MG63 (cell line): ENCODE data around the gene AAK1. TPM values are rescaled to one million over a fixed set of nuclear protein-coding genes. Genes with fewer than 3 reads are reported as not detected.

Experiments
- DNase-seq: peaks from one replicate; pipeline ENCODE4 v3.0.0-alpha.2; 2020
- H3K27me3 ChIP-seq: fragments of 250-450 bp; sonication (Bioruptor Pico); 2 replicates; pipeline ENCODE4 v1.5.1; 2020; ENCODE audit warnings: mild to moderate bottlenecking, moderate library complexity
- H3K36me3 ChIP-seq: fragments of 250-450 bp; sonication (Bioruptor Pico); 2 replicates; pipeline ENCODE4 v1.5.1; 2020; ENCODE audit warnings: mild to moderate bottlenecking, moderate library complexity
- H3K4me3 ChIP-seq: fragments of 250-450 bp; sonication (Bioruptor Pico); 2 replicates; pipeline ENCODE4 v1.5.1; 2020; ENCODE audit warnings: mild to moderate bottlenecking, moderate library complexity
- H3K9me3 ChIP-seq: fragments of 250-450 bp; sonication (Bioruptor Pico); 2 replicates; pipeline ENCODE4 v1.5.1; 2020; ENCODE audit warnings: mild to moderate bottlenecking, moderate library complexity
- total RNA-seq: library from RNA; depleted of rRNA; stranded (reverse); fragments of >200 nt; shearing (Covaris generic); gene quantifications from 2 replicates; pipeline ENCODE4 v1.2.3, GENCODE V29; 2014; ENCODE audit warnings: low replicate concordance

AAK1 gene
- total RNA-seq, 1 experiment from 2014 or later: 9.4 TPM

DNA sequence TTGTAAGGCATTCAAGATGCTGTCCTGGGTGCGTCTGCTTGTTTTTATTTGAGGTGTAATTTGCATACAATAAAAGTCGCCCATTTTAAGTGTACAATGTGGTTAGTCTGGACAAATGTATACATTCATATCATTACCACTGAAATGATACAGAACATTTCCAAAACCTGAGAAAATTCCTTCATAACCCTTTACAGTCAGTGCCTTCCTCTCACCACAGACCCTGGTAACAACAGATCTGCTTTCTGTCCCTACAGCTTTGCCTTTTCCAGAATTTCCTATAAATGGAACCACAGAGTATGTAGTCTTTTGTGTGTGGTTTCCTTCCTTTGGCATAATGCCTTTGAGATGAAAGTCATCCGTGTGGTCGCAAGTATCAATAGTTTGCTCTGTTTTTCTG is 160.5 kb downstream of the AAK1 start:
- no peak overlapping the region for H3K4me3 ChIP-seq
- H3K27me3 ChIP-seq: no peaks in the 10 kb centered on the region
- no peak for DNase-seq
- no peaks in the 10 kb centered on the region for H3K9me3 ChIP-seq
- H3K36me3 ChIP-seq: peaks cover 2% of the 10 kb centered on the region; the same call in 1 of the 2 replicates

- Histone ChIP-seq H3K36me3 (peaks cover 2% of the 10 kb centered on the region; the same call in 1 of the 2 replicates), H3K4me3 (no peak overlapping the region), H3K9me3 (no peaks in the 10 kb centered on the region), H3K27me3 (no peaks in the 10 kb centered on the region)
- no peak for DNase-seq
Measured at GRCh38 chr2:69482471-69482870, 161.1 kb downstream of the AAK1 start.

GRCh38 chr2:69481421-69481820 is 162.1 kb downstream of the AAK1 start:
- no peaks in the 10 kb centered on the region for H3K9me3 ChIP-seq
- no peak for DNase-seq
- no peaks in the 10 kb centered on the region for H3K27me3 ChIP-seq
- no peak overlapping the region for H3K4me3 ChIP-seq
- H3K36me3 ChIP-seq: peaks cover 3% of the 10 kb centered on the region

DNA sequence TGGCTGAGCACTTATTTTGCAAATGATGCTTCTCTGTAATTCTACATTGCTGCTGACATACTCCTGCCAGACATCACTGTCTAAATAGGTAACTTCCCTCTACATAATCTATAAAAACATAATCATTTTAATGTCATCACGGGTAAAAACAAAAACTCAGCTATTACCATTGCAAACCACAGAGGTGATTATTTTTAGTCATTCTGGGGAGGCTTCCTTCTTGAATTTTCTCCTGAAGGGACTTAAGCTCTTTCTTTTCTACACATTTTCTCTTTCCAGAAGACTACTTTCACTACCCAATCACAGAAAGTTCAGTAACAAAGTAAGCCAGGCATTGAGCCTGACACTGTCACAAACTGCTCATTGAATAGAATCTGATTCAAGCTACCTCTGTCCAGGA is 165.9 kb downstream of the AAK1 start:
- no peaks in the 10 kb centered on the region for H3K9me3 ChIP-seq
- peaks cover 4% of the 10 kb centered on the region for H3K36me3 ChIP-seq
- H3K4me3 ChIP-seq: no peak overlapping the region
- DNase-seq: no peak
- H3K27me3 ChIP-seq: no peaks in the 10 kb centered on the region

DNA sequence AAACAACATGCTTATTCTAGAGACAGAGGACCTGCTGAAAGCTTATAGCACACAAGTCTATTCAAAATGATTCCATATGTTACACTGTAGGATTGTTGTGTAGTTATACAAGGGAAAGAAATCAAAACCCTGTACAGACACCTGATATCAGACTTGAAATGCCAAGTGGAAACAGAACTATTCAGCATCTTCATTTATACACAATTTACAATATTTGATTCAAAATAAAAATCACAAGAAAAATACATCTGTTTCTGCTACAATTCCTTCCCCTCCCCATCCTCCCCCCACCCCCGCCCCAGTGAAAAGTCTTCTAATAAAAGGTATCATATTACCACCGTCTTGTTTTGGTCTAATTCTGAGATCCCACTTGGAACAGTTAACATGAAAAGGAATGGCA is 168.9 kb downstream of the AAK1 start:
- H3K9me3 ChIP-seq: no peaks in the 10 kb centered on the region
- no peak overlapping the region for H3K4me3 ChIP-seq
- no peak for DNase-seq
- peaks cover 4% of the 10 kb centered on the region for H3K36me3 ChIP-seq
- H3K27me3 ChIP-seq: no peaks in the 10 kb centered on the region

DNA sequence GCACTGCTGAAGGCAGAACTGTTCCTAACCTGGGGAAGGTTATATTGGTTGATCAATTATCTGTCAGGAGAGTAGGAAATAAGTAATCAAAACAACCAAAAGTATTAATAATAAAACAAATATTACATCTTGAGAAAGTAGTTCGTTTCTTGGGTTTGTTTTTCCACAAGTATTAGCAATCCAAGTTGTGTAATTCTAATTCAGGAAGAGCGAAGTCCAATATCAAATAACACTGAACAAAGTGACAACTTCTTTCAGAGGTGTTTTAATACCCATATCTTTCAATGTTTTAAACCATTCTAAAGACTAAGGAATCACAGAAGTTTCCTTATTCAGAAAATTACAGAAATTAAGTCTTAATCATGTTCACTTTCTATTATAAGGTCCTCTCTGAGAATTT is 171.7 kb downstream of the AAK1 start:
- H3K9me3 ChIP-seq: no peaks in the 10 kb centered on the region
- no peak for DNase-seq

GRCh38 chr2:69470911-69471310 is 172.6 kb downstream of the AAK1 start:
- Histone ChIP-seq H3K4me3 (no peak overlapping the region), H3K36me3 (0 out of 2 replicates have a peak, but pooled peaks cover 3% of the 10 kb centered on the region), H3K9me3 (no peaks in the 10 kb centered on the region), H3K27me3 (no peaks in the 10 kb centered on the region)
- no peak for DNase-seq

More for the DNA sequence above, 171.7 kb downstream of the AAK1 start:
- Histone ChIP-seq H3K27me3 (no peaks in the 10 kb centered on the region), H3K4me3 (no peak overlapping the region), H3K36me3 (peaks cover 4% of the 10 kb centered on the region)

DNA sequence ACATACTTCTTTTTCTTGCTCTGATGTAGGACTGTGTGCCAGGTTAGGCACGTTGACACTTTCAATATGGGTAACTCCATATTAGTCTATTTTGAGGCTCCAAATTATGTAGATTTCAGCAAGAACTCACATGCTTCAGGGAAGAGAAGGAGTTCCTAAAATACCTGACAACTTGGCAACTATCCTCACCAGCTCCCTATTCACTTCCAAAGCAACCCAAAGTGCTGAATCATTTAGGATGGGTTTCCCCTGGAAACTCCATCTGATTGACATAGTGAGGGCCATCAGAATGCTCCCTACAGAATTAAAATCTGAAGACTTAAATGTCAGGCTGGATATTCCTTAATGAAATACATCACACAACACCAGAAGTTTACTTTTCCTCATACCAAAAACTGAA is 173.8 kb downstream of the AAK1 start:
- no peak for DNase-seq
- H3K36me3 ChIP-seq: peaks cover 8% of the 10 kb centered on the region
- H3K4me3 ChIP-seq: no peak overlapping the region
- no peaks in the 10 kb centered on the region for H3K9me3 ChIP-seq
- no peaks in the 10 kb centered on the region for H3K27me3 ChIP-seq

DNA sequence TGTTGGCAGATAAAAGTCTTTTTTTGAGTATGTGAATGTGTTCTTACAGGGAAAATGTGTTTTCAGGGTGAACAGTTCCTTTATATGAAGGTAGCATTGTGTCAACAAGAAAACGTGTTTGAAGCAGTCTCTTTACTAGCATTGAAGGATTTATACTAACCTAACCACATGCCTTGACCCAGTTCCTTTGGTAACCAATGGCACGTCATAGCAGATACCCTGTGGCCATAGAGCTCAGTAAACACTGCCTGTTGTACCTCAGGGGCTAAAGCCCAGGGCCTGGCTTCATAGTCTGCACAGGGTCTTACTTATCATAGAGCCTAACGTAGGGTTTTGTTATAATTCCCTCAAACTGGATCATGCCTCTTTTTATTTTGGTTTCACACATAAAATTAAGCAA is 174.2 kb downstream of the AAK1 start:
- H3K4me3 ChIP-seq: no peak overlapping the region
- H3K9me3 ChIP-seq: no peaks in the 10 kb centered on the region
- no peaks in the 10 kb centered on the region for H3K27me3 ChIP-seq
- no peak for DNase-seq
- H3K36me3 ChIP-seq: peaks cover 8% of the 10 kb centered on the region

DNA sequence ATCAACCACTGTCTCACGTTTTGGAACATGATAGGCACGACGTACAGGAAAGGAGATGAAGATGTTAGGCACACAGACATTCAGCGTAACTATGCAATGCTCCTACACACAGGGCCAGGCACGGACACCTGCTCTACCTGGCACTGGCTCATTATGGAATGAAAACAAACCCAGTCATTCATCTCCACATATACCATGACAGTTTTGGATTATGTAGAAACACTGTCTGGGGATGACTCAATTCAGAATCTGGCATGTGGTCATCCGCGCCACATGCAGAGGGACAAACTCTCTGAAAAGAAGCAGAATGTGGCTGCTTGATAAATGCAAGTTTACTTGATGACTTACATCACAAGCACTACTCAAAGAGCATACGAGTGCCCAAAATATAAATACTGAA is 176.8 kb downstream of the AAK1 start:
- no peaks in the 10 kb centered on the region for H3K27me3 ChIP-seq
- no peak for DNase-seq
- H3K9me3 ChIP-seq: no peaks in the 10 kb centered on the region
- H3K36me3 ChIP-seq: peaks cover 15% of the 10 kb centered on the region
- no peak overlapping the region for H3K4me3 ChIP-seq

DNA sequence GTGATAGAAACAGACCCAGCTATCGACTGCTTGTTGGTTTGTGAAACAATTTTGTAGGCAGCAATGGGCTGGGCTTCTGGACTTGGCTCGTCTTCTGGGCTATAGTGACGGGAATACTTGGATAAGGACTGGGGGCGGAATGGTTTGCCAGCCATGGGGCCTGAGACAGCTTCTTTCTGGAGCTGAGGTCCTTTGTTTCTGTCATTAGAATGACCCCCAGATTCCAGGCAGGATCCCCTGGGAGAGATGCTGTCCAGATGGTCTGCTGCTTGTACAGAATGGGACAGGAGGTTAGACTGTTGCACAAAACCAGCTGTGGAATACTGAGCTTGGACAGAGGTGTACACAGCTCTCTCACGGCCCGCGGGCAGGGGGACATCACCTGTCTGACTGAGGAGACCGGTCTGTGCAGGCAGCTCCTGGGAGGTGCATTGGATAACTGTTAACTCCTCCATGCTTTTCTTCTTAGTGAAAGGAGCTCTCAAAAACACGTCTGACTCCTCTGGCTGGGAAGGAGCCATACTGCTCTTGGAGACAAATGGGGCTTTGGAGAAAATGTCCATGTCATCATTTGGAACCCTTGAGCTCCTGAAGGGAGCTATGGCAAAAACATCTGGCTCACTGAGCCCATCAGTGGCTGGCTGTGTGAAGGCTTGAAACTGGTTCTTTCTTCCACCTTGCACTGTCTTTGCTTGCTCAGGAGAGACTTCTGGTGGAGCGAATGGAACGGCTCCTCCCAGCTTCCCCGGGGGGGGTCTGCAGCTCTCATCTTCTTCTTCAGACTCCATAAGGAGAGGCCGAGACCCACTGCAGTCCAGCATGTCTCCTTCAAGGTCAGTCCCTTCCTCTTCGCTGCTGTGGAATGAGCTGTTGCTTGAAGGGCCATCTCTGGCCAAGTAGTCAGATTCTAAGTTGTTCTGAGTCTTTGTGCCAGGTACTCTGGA is 177.8 kb downstream of the AAK1 start:
- Histone ChIP-seq H3K36me3 (peaks cover 15% of the 10 kb centered on the region), H3K4me3 (no peak overlapping the region), H3K27me3 (no peaks in the 10 kb centered on the region), H3K9me3 (no peaks in the 10 kb centered on the region)
- DNase-seq: no peak

- no peak for DNase-seq
- no peak overlapping the region for H3K4me3 ChIP-seq
- no peaks in the 10 kb centered on the region for H3K27me3 ChIP-seq
- H3K36me3 ChIP-seq: peaks cover 15% of the 10 kb centered on the region
- no peaks in the 10 kb centered on the region for H3K9me3 ChIP-seq
Measured at GRCh38 chr2:69464575-69464974, 179.0 kb downstream of the AAK1 start.

- no peaks in the 10 kb centered on the region for H3K27me3 ChIP-seq
- peaks cover 15% of the 10 kb centered on the region for H3K36me3 ChIP-seq
- no peak for DNase-seq
- H3K4me3 ChIP-seq: no peak overlapping the region
- H3K9me3 ChIP-seq: no peaks in the 10 kb centered on the region
Measured at GRCh38 chr2:69462780-69463179, 180.8 kb downstream of the AAK1 start.

- no peaks in the 10 kb centered on the region for H3K9me3 ChIP-seq
- DNase-seq: no peak
- no peak overlapping the region for H3K4me3 ChIP-seq
- H3K27me3 ChIP-seq: no peaks in the 10 kb centered on the region
- H3K36me3 ChIP-seq: peaks cover 15% of the 10 kb centered on the region
Measured at GRCh38 chr2:69461404-69461803, 182.1 kb downstream of the AAK1 start.

DNA sequence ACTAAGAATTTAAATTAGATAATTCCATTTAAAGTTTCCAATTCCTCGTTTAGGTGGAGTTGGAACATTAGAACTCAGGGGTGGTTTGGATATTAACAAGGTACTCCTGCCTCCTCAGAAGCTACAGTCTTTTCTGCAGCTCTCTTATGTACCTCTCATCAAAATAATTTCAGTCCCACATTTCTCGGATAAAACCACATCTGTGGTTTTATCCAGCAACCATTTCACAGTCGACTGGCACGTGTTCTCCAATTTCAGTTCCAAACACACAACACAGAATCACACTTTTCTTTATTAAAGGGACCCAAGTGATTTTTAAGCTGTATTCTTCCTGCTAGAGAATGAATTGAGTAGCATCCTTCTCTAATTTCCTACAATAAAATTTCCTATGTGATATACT is 183.6 kb downstream of the AAK1 start:
- H3K9me3 ChIP-seq: no peaks in the 10 kb centered on the region
- no peaks in the 10 kb centered on the region for H3K27me3 ChIP-seq
- peaks cover 8% of the 10 kb centered on the region; the same call in 1 of the 2 replicates for H3K36me3 ChIP-seq
- DNase-seq: no peak
- H3K4me3 ChIP-seq: no peak overlapping the region

- H3K27me3 ChIP-seq: no peaks in the 10 kb centered on the region
- no peaks in the 10 kb centered on the region for H3K9me3 ChIP-seq
- no peak overlapping the region for H3K4me3 ChIP-seq
- DNase-seq: no peak
- no peaks in the 10 kb centered on the region for H3K36me3 ChIP-seq
Measured at GRCh38 chr2:69456950-69457445, 186.5 kb downstream of the AAK1 start.

- Histone ChIP-seq H3K9me3 (no peaks in the 10 kb centered on the region), H3K4me3 (no peak overlapping the region), H3K27me3 (no peaks in the 10 kb centered on the region), H3K36me3 (no peaks in the 10 kb centered on the region)
- DNase-seq: no peak
Measured at GRCh38 chr2:69456154-69456553, 187.4 kb downstream of the AAK1 start.

- no peak for DNase-seq
- H3K4me3 ChIP-seq: no peak overlapping the region
- no peaks in the 10 kb centered on the region for H3K9me3 ChIP-seq
- H3K27me3 ChIP-seq: no peaks in the 10 kb centered on the region
- H3K36me3 ChIP-seq: no peaks in the 10 kb centered on the region
Measured at GRCh38 chr2:69454976-69455375, 188.6 kb downstream of the AAK1 start.
